IPS DF 6.9 (cell line): ENCODE results near the gene SP4.
"Not testable (repeated sequence)": the region's sequence is repeated elsewhere in the genome, so short reads cannot be mapped to it uniquely, and the experiment has no call there.

Source experiments
- DNase-seq: peaks from one replicate; pipeline ENCODE4 v3.0.0-alpha.2; 2013; ENCODE audit warnings: low read depth, low spot score
- H3K27ac ChIP-seq: one replicate; pipeline ENCODE4 v1.5.1; 2013; ENCODE audit warnings: low read length, control low read depth
- H3K27me3 ChIP-seq: 2 replicates; pipeline ENCODE4 v1.6.1; 2013; ENCODE audit warnings: mild to moderate bottlenecking, low read length; ENCODE audit not compliant: control insufficient read depth, insufficient read depth
- H3K36me3 ChIP-seq: 2 replicates; pipeline ENCODE4 v1.6.1; 2013; ENCODE audit warnings: low read length; ENCODE audit not compliant: control insufficient read depth, insufficient read depth
- H3K4me1 ChIP-seq: 2 replicates; pipeline ENCODE4 v1.6.1; 2013; ENCODE audit warnings: low read length; ENCODE audit not compliant: control insufficient read depth, insufficient read depth
- H3K4me3 ChIP-seq: 2 replicates; pipeline ENCODE4 v1.5.1; 2013; ENCODE audit warnings: mild to moderate bottlenecking, low read length
- H3K9me3 ChIP-seq: 2 replicates; pipeline ENCODE4 v1.6.1; 2013; ENCODE audit warnings: low read length, inconsistent platforms; ENCODE audit not compliant: control insufficient read depth, insufficient read depth
- WGBS: extraction: QIAGEN DNeasy Blood & Tissue Kit; methylation state at CpG from one replicate; pipeline ENCODE4 v1.1.7; 2013; ENCODE audit warnings: mixed read lengths, missing lambda C conversion rate; ENCODE audit not compliant: insufficient read length, insufficient coverage; 5-methylcytosine and 5-hydroxymethylcytosine counted together

The SP4 gene

GRCh38 chr7:21514062-21514461 lies 86.2 kb downstream of the SP4 start:
- no peaks in the 10 kb centered on the region for H3K9me3 ChIP-seq
- no peak for DNase-seq
- H3K4me1 ChIP-seq, result no peaks in the 10 kb centered on the region
- no peak overlapping the region for H3K4me3 ChIP-seq
- H3K36me3 ChIP-seq, result no peaks in the 10 kb centered on the region
- no peak overlapping the region for H3K27ac ChIP-seq
- no peaks in the 10 kb centered on the region for H3K27me3 ChIP-seq

DNA sequence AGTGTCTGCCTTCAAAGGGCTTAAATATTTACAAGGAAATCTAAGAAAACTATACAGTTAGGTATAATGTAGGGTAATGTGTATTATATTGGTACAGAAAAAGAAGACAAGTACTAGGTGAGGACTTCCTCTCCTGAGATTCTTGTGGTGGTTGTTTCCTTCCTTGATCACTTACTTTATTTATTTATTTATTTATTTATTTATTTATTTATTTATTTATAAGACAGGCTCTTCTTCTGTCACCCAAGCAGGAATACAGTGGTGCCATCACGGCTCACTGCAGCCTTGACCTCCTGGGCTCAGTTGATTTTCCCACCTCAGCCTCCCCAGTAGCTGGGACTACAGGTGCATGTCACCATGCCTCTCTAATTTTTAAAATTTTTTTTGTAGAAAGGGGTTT lies 96.8 kb downstream of the SP4 start:
- H3K27me3 ChIP-seq, result no peaks in the 10 kb centered on the region
- no peak overlapping the region for H3K4me3 ChIP-seq
- no peak overlapping the region for H3K27ac ChIP-seq
- no peaks in the 10 kb centered on the region for H3K36me3 ChIP-seq
- H3K9me3 ChIP-seq, result no peaks in the 10 kb centered on the region
- WGBS, result no CpG with 5 or more reads among the region's 1 CpG
- H3K4me1 ChIP-seq, result no peaks in the 10 kb centered on the region
- DNase-seq, result no peak

DNA sequence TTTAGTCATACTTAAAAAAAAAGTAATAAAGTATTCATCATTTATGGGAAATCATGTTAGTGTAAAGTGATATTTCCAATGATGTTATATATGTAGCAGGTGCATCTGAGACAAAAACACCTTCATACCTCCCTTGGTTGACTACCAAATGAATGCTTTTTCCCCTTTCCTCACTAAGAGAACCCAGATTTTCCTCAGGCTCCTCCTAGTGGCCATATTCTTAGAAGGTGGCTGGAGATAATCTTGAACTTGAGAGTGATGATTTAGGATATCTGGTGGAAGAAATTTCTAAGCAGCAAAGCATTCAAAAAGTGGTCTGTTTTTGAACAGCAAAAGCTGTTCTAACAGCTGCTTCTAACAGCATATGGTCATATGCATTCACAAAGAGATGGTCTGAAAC lies 98.1 kb downstream of the SP4 start:
- no peak overlapping the region for H3K4me3 ChIP-seq
- H3K9me3 ChIP-seq, result no peaks in the 10 kb centered on the region
- no peak overlapping the region for H3K27ac ChIP-seq
- no peaks in the 10 kb centered on the region for H3K27me3 ChIP-seq
- DNase-seq, result no peak
- no peaks in the 10 kb centered on the region for H3K4me1 ChIP-seq
- H3K36me3 ChIP-seq, result no peaks in the 10 kb centered on the region

- no peaks in the 10 kb centered on the region for H3K9me3 ChIP-seq
- H3K36me3 ChIP-seq, result no peaks in the 10 kb centered on the region
- DNase-seq, result no peak
- no peak overlapping the region for H3K4me3 ChIP-seq
- H3K27me3 ChIP-seq, result no peaks in the 10 kb centered on the region
- no peak overlapping the region for H3K27ac ChIP-seq
- no peaks in the 10 kb centered on the region for H3K4me1 ChIP-seq
- WGBS, result no CpG with 5 or more reads among the region's 3 CpGs
These were observed 98.6 kb downstream of the SP4 start for GRCh38 chr7:21526448-21526847.

- H3K36me3 ChIP-seq, H3K9me3 ChIP-seq, H3K27ac ChIP-seq, H3K4me1 ChIP-seq, DNase-seq, H3K27me3 ChIP-seq, H3K4me3 ChIP-seq: not testable (repeated sequence)
- WGBS, result no CpG with 5 or more reads among the region's 1 CpG
These were observed 104.6 kb downstream of the SP4 start for GRCh38 chr7:21532485-21532884.

- H3K4me1 ChIP-seq, H3K27me3 ChIP-seq, H3K4me3 ChIP-seq, H3K36me3 ChIP-seq, H3K27ac ChIP-seq, DNase-seq, H3K9me3 ChIP-seq: not testable (repeated sequence)
These were observed 105.8 kb downstream of the SP4 start for GRCh38 chr7:21533646-21534045.

GRCh38 chr7:21536445-21537118 lies 108.7 kb downstream of the SP4 start:
- not testable (repeated sequence) for DNase-seq, H3K36me3 ChIP-seq, H3K27ac ChIP-seq, H3K9me3 ChIP-seq, H3K27me3 ChIP-seq, H3K4me3 ChIP-seq, H3K4me1 ChIP-seq
- WGBS, result no CpG with 5 or more reads among the region's 27 CpGs

- Histone ChIP-seq H3K27ac (no peak overlapping the region), H3K9me3 (no peaks in the 10 kb centered on the region), H3K4me3 (no peak overlapping the region), H3K4me1 (peaks cover 2% of the 10 kb centered on the region; the same call in 1 of the 2 replicates), H3K27me3 (peaks cover 3% of the 10 kb centered on the region; the same call in 1 of the 2 replicates), H3K36me3 (no peaks in the 10 kb centered on the region)
- no CpG with 5 or more reads among the region's 3 CpGs for WGBS
- DNase-seq, result no peak
These were observed 111.1 kb downstream of the SP4 start for GRCh38 chr7:21538936-21539495.

GRCh38 chr7:21542891-21543527 lies 115.1 kb downstream of the SP4 start, which contains the start of gene DNAH11:
Gene DNAH11, plus strand, starts transcription at chr7:21543039. Its CDS starts 207 bp downstream, at chr7:21543246.
- H3K36me3 ChIP-seq, result no peaks in the 10 kb centered on the region
- H3K9me3 ChIP-seq, result no peaks in the 10 kb centered on the region
- no peak for DNase-seq
- no CpG with 5 or more reads among the region's 66 CpGs for WGBS
- peak within 1 kb of the TSS; percentile 55; the same call in 1 of the 2 replicates for H3K4me3 ChIP-seq
- H3K27me3 ChIP-seq, result peaks cover 3% of the 10 kb centered on the region; the same call in 1 of the 2 replicates
- no peak within 1 kb of the TSS for H3K27ac ChIP-seq
- peaks cover 2% of the 10 kb centered on the region; the same call in 1 of the 2 replicates for H3K4me1 ChIP-seq

GRCh38 chr7:21543528-21544302 lies 115.8 kb downstream of the SP4 start:
- peaks cover 3% of the 10 kb centered on the region; the same call in 1 of the 2 replicates for H3K27me3 ChIP-seq
- WGBS, result no CpG with 5 or more reads among the region's 31 CpGs
- no peak for DNase-seq
- no peak overlapping the region for H3K27ac ChIP-seq
- peaks cover 2% of the 10 kb centered on the region; the same call in 1 of the 2 replicates for H3K4me1 ChIP-seq
- H3K9me3 ChIP-seq, result no peaks in the 10 kb centered on the region
- H3K4me3 ChIP-seq, result peak overlapping the region; percentile 55; the same call in 1 of the 2 replicates
- H3K36me3 ChIP-seq, result no peaks in the 10 kb centered on the region
